Panc1 (cell line): Measurements from ENCODE around the gene PRCD. TPM values are rescaled to one million over a fixed set of nuclear protein-coding genes. Genes with fewer than 3 reads are reported as not detected.

Source experiments
- ATAC-seq: fragments of 200-7000 bp; cut with Tn5 transposase; 2 replicates; pipeline ENCODE4 v1.9.1; 2020; ENCODE audit warnings: mild to moderate bottlenecking, moderate library complexity
- BruUV-seq: library from RNA; stranded (reverse); fragments of 400-500 nt; replicated peaks from 2 replicates; lab custom pipeline; 2021; lab: Mats Ljungman, UMichigan
- CTCF ChIA-PET: fragments of 300-600 bp; sonication (Branson Sonifier 250); formaldehyde crosslinking; loops from one replicate; lab custom pipeline; 2022; ENCODE audit warnings: antibody characterized with exemption; lab: Charles Lee
- POLR2A ChIA-PET: fragments of 300-600 bp; sonication (Branson Sonifier 250); formaldehyde crosslinking; loops from one replicate; lab custom pipeline; 2022; ENCODE audit warnings: antibody characterized with exemption; lab: Charles Lee
- DNase-seq: peaks from one replicate; pipeline ENCODE4 v3.0.0-alpha.2; 2010; ENCODE audit warnings: low read depth, low spot score
- H3K27ac ChIP-seq: 2 replicates; pipeline ENCODE4 v1.5.1; 2011; ENCODE audit warnings: mild to moderate bottlenecking, low read length, inconsistent platforms
- H3K27me3 ChIP-seq: fragments of 200-500 bp; sonication (Bioruptor generic); 2 replicates; pipeline ENCODE4 v1.6.0; 2014; ENCODE audit warnings: low read length, inconsistent platforms; ENCODE audit not compliant: control insufficient read depth, insufficient read depth
- H3K36me3 ChIP-seq: fragments of 200-500 bp; sonication (Bioruptor generic); 2 replicates; pipeline ENCODE4 v1.5.1; 2014; ENCODE audit warnings: inconsistent platforms, mild to moderate bottlenecking, low read length, moderate library complexity; ENCODE audit not compliant: control insufficient read depth, insufficient read depth
- H3K4me1 ChIP-seq: 2 replicates; pipeline ENCODE4 v1.5.1; 2011; ENCODE audit warnings: inconsistent platforms, mild to moderate bottlenecking, low read length, moderate library complexity; ENCODE audit not compliant: control insufficient read depth, insufficient read depth
- H3K4me3 ChIP-seq, 2 experiments: 2 replicates each; pipeline ENCODE4 v1.5.1; 2011 to 2012; ENCODE audit warnings: low read depth in 2 of 2, low read length in 2 of 2, mild to moderate bottlenecking in 2 of 2, inconsistent platforms in 1 of 2, moderate library complexity in 1 of 2
- H3K9me3 ChIP-seq: fragments of 200-500 bp; sonication (Bioruptor generic); 2 replicates; pipeline ENCODE4 v1.5.1; 2014; ENCODE audit warnings: low read depth, mild to moderate bottlenecking, inconsistent platforms, low read length, moderate library complexity; ENCODE audit not compliant: control insufficient read depth, insufficient read depth
- POLR2AphosphoS5 ChIP-seq: IDR thresholded peaks from 2 replicates; pipeline ENCODE4 v1.6.1; 2012; ENCODE audit warnings: mild to moderate bottlenecking, low read depth, low read length, moderate library complexity
- SIN3A ChIP-seq: IDR thresholded peaks from 2 replicates; pipeline ENCODE4 v1.6.1; 2012; ENCODE audit warnings: low read depth, mild to moderate bottlenecking, low read length, moderate library complexity, borderline replicate concordance; ENCODE audit not compliant: insufficient read depth
- TCF7L2 ChIP-seq: IDR thresholded peaks from 2 replicates; pipeline ENCODE4 v1.6.1; 2011; ENCODE audit warnings: mild to moderate bottlenecking, low read depth, low read length, inconsistent platforms
- in situ Hi-C: cut with HindIII; loops from 2 replicates; pipeline ENCODE4 v1.10.0; 2016; ENCODE audit warnings: low sequenced_read_pairs, low pct_unique_long_range_greater_than_20kb
- intact Hi-C: fragments of 100-400 bp; cut with micrococcal nuclease; formaldehyde crosslinking; loops from one replicate; pipeline ENCODE4 v1.10.0; 2022; ENCODE audit not compliant: unreplicated experiment
- total RNA-seq: library from RNA; stranded (reverse); gene quantifications from one replicate; pipeline ENCODE4 v1.2.1, GENCODE V29; 2021; ENCODE audit not compliant: unreplicated experiment
- TF ChIP-seq, protein P1 (sequence below): fragments of 450-650 bp; IDR thresholded peaks from 2 replicates; pipeline ENCODE4 v1.5.1; 2017; ENCODE audit warnings: mild to moderate bottlenecking
- TF ChIP-seq, protein P2 (sequence below), 2 experiments: IDR thresholded peaks; 2 replicates each; pipeline ENCODE4 v1.6.1; 2011 to 2012; ENCODE audit warnings: low read depth in 2 of 2, control low read depth in 1 of 2, low read length in 1 of 2, mild to moderate bottlenecking in 1 of 2, moderate library complexity in 1 of 2; ENCODE audit not compliant: insufficient read depth in 1 of 2

PRCD gene
- total RNA-seq, 1 experiment from 2014 or later = 0.54 TPM

GRCh38 chr17:76566988-76567431, 27.2 kb downstream of the PRCD start:
- H3K36me3 ChIP-seq = no peaks in the 10 kb centered on the region; the same call in 1 of the 2 replicates
- intact Hi-C loops = loop anchor here (10.0 kb wide), 1 partner anchor 58 kb away; no protein-coding TSS in a partner anchor

GRCh38 chr17:76567634-76568432, 28.0 kb downstream of the PRCD start:
- H3K4me1 ChIP-seq = peaks cover 58% of the 10 kb centered on the region
- no TSS peak for BruUV-seq
- ChIA-PET POLR2A (interaction anchor here (0.6 to 1.1 kb wide), 3 partner anchors 15 to 142 kb away, joined by 3 to 4 read pairs (median 3); no protein-coding TSS in a partner anchor), CTCF (interaction anchor here (0.5 to 1.4 kb wide), 4 partner anchors 19 to 447 kb away, joined by 3 to 5 read pairs (median 4); no protein-coding TSS in a partner anchor)
- H3K4me3 ChIP-seq = no peak overlapping the region
- H3K27me3 ChIP-seq = no peaks in the 10 kb centered on the region
- peak overlapping the region; percentile 85 for H3K27ac ChIP-seq
- TF ChIP-seq TCF7L2 (no peak), POLR2AphosphoS5 (peak; percentile 57), SIN3A (0 out of 2 replicates have a peak, but pooled peaks have one; percentile 44)
- no peak for DNase-seq
- H3K9me3 ChIP-seq = no peaks in the 10 kb centered on the region
- peak; percentile 32 for ATAC-seq
- H3K36me3 ChIP-seq = no peaks in the 10 kb centered on the region; the same call in 1 of the 2 replicates
- in situ Hi-C loops = no loop called here
- intact Hi-C loops = loop anchor here (10.0 kb wide), 1 partner anchor 57 kb away; no protein-coding TSS in a partner anchor

More at GRCh38 chr17:76566988-76567431, 27.2 kb downstream of the PRCD start:
- peak overlapping the region; percentile 85 for H3K27ac ChIP-seq
- no peaks in the 10 kb centered on the region for H3K9me3 ChIP-seq
- ChIA-PET POLR2A (interaction anchor here (0.6 to 1.1 kb wide), 5 partner anchors 9 to 115 kb away, joined by 3 to 8 read pairs (median 4); partner anchors contain the start of gene ST6GALNAC2), CTCF (interaction anchor here (0.5 to 1.1 kb wide), 4 partner anchors 10 to 207 kb away, joined by 3 to 6 read pairs (median 3); partner anchors contain the start of gene ST6GALNAC2)
- peak; percentile 8; the same call in 1 of the 2 replicates for ATAC-seq
- BruUV-seq = no TSS peak
- TF ChIP-seq POLR2AphosphoS5 (peak; percentile 78), TCF7L2 (no peak), SIN3A (peak; percentile 51; the same call in 1 of the 2 replicates)
- H3K4me1 ChIP-seq = peaks cover 65% of the 10 kb centered on the region
- no peak overlapping the region for H3K4me3 ChIP-seq
- in situ Hi-C loops = no loop called here
- H3K27me3 ChIP-seq = no peaks in the 10 kb centered on the region
- DNase-seq = no peak

- Histone ChIP-seq H3K9me3 (no peaks in the 10 kb centered on the region), H3K4me3 (no peak overlapping the region), H3K36me3 (no peaks in the 10 kb centered on the region; the same call in 1 of the 2 replicates), H3K27me3 (no peaks in the 10 kb centered on the region), H3K27ac (peak overlapping the region; percentile 85), H3K4me1 (peaks cover 56% of the 10 kb centered on the region)
- ChIA-PET CTCF (interaction anchor here (1.4 kb wide), 1 partner anchor 55 kb away, joined by 5 read pairs; no protein-coding TSS in a partner anchor), POLR2A (no interaction called here)
- ATAC-seq (no peak), DNase-seq (no peak)
- in situ Hi-C loops (no loop called here), intact Hi-C loops (loop anchor here (10.0 kb wide), 1 partner anchor 56 kb away; no protein-coding TSS in a partner anchor)
- BruUV-seq = no TSS peak
- TF ChIP-seq, protein P1, sequence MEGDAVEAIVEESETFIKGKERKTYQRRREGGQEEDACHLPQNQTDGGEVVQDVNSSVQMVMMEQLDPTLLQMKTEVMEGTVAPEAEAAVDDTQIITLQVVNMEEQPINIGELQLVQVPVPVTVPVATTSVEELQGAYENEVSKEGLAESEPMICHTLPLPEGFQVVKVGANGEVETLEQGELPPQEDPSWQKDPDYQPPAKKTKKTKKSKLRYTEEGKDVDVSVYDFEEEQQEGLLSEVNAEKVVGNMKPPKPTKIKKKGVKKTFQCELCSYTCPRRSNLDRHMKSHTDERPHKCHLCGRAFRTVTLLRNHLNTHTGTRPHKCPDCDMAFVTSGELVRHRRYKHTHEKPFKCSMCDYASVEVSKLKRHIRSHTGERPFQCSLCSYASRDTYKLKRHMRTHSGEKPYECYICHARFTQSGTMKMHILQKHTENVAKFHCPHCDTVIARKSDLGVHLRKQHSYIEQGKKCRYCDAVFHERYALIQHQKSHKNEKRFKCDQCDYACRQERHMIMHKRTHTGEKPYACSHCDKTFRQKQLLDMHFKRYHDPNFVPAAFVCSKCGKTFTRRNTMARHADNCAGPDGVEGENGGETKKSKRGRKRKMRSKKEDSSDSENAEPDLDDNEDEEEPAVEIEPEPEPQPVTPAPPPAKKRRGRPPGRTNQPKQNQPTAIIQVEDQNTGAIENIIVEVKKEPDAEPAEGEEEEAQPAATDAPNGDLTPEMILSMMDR = no peak
- TF ChIP-seq TCF7L2 = no peak
- TF ChIP-seq, protein P2, sequence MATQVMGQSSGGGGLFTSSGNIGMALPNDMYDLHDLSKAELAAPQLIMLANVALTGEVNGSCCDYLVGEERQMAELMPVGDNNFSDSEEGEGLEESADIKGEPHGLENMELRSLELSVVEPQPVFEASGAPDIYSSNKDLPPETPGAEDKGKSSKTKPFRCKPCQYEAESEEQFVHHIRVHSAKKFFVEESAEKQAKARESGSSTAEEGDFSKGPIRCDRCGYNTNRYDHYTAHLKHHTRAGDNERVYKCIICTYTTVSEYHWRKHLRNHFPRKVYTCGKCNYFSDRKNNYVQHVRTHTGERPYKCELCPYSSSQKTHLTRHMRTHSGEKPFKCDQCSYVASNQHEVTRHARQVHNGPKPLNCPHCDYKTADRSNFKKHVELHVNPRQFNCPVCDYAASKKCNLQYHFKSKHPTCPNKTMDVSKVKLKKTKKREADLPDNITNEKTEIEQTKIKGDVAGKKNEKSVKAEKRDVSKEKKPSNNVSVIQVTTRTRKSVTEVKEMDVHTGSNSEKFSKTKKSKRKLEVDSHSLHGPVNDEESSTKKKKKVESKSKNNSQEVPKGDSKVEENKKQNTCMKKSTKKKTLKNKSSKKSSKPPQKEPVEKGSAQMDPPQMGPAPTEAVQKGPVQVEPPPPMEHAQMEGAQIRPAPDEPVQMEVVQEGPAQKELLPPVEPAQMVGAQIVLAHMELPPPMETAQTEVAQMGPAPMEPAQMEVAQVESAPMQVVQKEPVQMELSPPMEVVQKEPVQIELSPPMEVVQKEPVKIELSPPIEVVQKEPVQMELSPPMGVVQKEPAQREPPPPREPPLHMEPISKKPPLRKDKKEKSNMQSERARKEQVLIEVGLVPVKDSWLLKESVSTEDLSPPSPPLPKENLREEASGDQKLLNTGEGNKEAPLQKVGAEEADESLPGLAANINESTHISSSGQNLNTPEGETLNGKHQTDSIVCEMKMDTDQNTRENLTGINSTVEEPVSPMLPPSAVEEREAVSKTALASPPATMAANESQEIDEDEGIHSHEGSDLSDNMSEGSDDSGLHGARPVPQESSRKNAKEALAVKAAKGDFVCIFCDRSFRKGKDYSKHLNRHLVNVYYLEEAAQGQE (IDR thresholded peaks at IDR 0.05; ENCODE audit: insufficient read depth in 1 of 2, low read depth in 2 of 2, low read length in 1 of 2) = no peak
- TF ChIP-seq POLR2AphosphoS5 = no peak
- no peak for TF ChIP-seq SIN3A
These were observed 29.0 kb downstream of the PRCD start for GRCh38 chr17:76568811-76569221.
